A549 (cell line): ENCODE data around the gene CAMKK2. TPM values are rescaled to one million over a fixed set of nuclear protein-coding genes. Genes with fewer than 3 reads are reported as not detected.
"Not testable (repeated sequence)": the region's sequence is repeated elsewhere in the genome, so short reads cannot be mapped to it uniquely, and the experiment has no call there.

Experiments
- ATAC-seq, 2 experiments: fragments of 200-7000 bp in 1 of 2; fragments of >200 bp in 1 of 2; cut with Nextera tagmentation in 1 of 2; cut with Tn5 transposase in 1 of 2; 3 replicates each; pipeline versions ENCODE4 v1.8.0 to v1.9.1; 2018 to 2020; ENCODE audit warnings: mild to moderate bottlenecking in 1 of 2, moderate library complexity in 1 of 2
- CTCF ChIA-PET: fragments of 300-600 bp; sonication (Branson Sonifier 250); formaldehyde crosslinking; extraction: SDS; loops from one replicate; lab custom pipeline; 2021; ENCODE audit warnings: antibody characterized with exemption, inconsistent platforms; lab: Yijun Ruan, JAX
- POLR2A ChIA-PET: fragments of 350-600 bp; formaldehyde crosslinking; extraction: SDS; loops from one replicate; lab custom pipeline; 2021; ENCODE audit warnings: antibody characterized with exemption, inconsistent platforms; lab: Yijun Ruan, JAX
- DNase-seq, 2 experiments: peaks; one replicate each; pipeline versions ENCODE4 v3.0.0 to v3.0.0-alpha.2; 2011 to 2016; ENCODE audit warnings: low read depth in 1 of 2, low spot score in 1 of 2
- FAIRE-seq: peaks from 2 replicates; lab custom pipeline; 2011; peaks lifted over from hg19 to GRCh38; lab: Jason Lieb, UNC
- H3K27ac ChIP-seq, 2 experiments: fragments of >200 bp; sonication (Bioruptor Twin); formaldehyde crosslinking; 3 replicates each; pipeline ENCODE4 v1.5.1; 2016 to 2017
- H3K4me1 ChIP-seq: fragments of >200 bp; sonication (Bioruptor Twin); formaldehyde crosslinking; 3 replicates; pipeline ENCODE4 v1.6.1; 2016
- H3K4me2 ChIP-seq: fragments of >200 bp; sonication (Bioruptor Twin); formaldehyde crosslinking; 3 replicates; pipeline ENCODE4 v1.6.1; 2016
- H3K4me3 ChIP-seq: fragments of >200 bp; sonication (Bioruptor Twin); formaldehyde crosslinking; 3 replicates; pipeline ENCODE4 v1.5.1; 2016
- H3K9me3 ChIP-seq: fragments of >200 bp; sonication (Bioruptor Twin); formaldehyde crosslinking; 3 replicates; pipeline ENCODE4 v1.6.1; 2016
- ATOH8 ChIP-seq: fragments of 250-450 bp; sonication (Bioruptor Pico); IDR thresholded peaks from 2 replicates; pipeline ENCODE4 v1.5.0; 2020; ENCODE audit warnings: low read depth, mild to moderate bottlenecking, moderate library complexity
- BCL3 ChIP-seq: fragments of >200 bp; sonication (Bioruptor Twin); formaldehyde crosslinking; IDR thresholded peaks from 3 replicates; pipeline ENCODE4 v1.6.1; 2016
- CEBPB ChIP-seq, 2 experiments: fragments of >200 bp in 1 of 2; sonication (Bioruptor Twin) in 1 of 2; formaldehyde crosslinking in 1 of 2; IDR thresholded peaks; 2 replicates each; pipeline ENCODE4 v1.6.1; 2012 to 2016
- CHD2 ChIP-seq: fragments of 150-350 bp; IDR thresholded peaks from 2 replicates; pipeline ENCODE4 v1.6.1; 2014; ENCODE audit warnings: low read length; ENCODE audit not compliant: partially characterized antibody
- CTCF ChIP-seq: fragments of >200 bp; sonication (Bioruptor Twin); formaldehyde crosslinking; IDR thresholded peaks from 3 replicates; pipeline ENCODE4 v1.5.1; 2016
- EHF ChIP-seq: fragments of 250-450 bp; sonication (Bioruptor Pico); IDR thresholded peaks from 2 replicates; pipeline ENCODE4 v1.5.0; 2020; ENCODE audit warnings: mild to moderate bottlenecking
- EHMT2 ChIP-seq: fragments of 200-600 bp; sonication (generic); IDR thresholded peaks from 2 replicates; pipeline ENCODE4 v1.6.1; 2016; ENCODE audit warnings: antibody characterized with exemption, low read depth, mild to moderate bottlenecking, moderate library complexity
- ELK1 ChIP-seq: fragments of 150-350 bp; IDR thresholded peaks from 2 replicates; pipeline ENCODE4 v1.6.1; 2014; ENCODE audit warnings: low read depth, mild to moderate bottlenecking, low read length
- EP300 ChIP-seq, 2 experiments: fragments of >200 bp; sonication (Bioruptor Twin); formaldehyde crosslinking; IDR thresholded peaks; 2 replicates in 1 of 2; 3 replicates in 1 of 2; pipeline ENCODE4 v1.6.1; 2016 to 2017
- ESRRA ChIP-seq: fragments of 150-350 bp; IDR thresholded peaks from 2 replicates; pipeline ENCODE4 v1.6.1; 2014; ENCODE audit warnings: mild to moderate bottlenecking, low read length, borderline replicate concordance
- FOSB ChIP-seq: fragments of 250-450 bp; sonication (Bioruptor Pico); IDR thresholded peaks from 2 replicates; pipeline ENCODE4 v1.5.0; 2020; ENCODE audit warnings: mild to moderate bottlenecking, moderate library complexity
- HDAC2 ChIP-seq: fragments of 200-600 bp; sonication (generic); IDR thresholded peaks from 2 replicates; pipeline ENCODE4 v1.6.1; 2016
- HEYL ChIP-seq: fragments of 250-450 bp; sonication (Bioruptor Pico); IDR thresholded peaks from 2 replicates; pipeline ENCODE4 v1.8.0; 2021; ENCODE audit warnings: mild to moderate bottlenecking, moderate library complexity
- HOXA7 ChIP-seq: fragments of 250-450 bp; sonication (Bioruptor Pico); IDR thresholded peaks from 2 replicates; pipeline ENCODE4 v1.5.0; 2020; ENCODE audit warnings: mild to moderate bottlenecking, moderate library complexity
- JUN ChIP-seq, 2 experiments: fragments of >200 bp; sonication (Bioruptor Twin); formaldehyde crosslinking; IDR thresholded peaks; 2 replicates in 1 of 2; 3 replicates in 1 of 2; pipeline ENCODE4 v1.6.1; 2016 to 2017
- JUNB ChIP-seq: fragments of >200 bp; sonication (Bioruptor Twin); formaldehyde crosslinking; IDR thresholded peaks from 2 replicates; pipeline ENCODE4 v1.6.1; 2016
- PBX3 ChIP-seq: IDR thresholded peaks from 2 replicates; pipeline ENCODE4 v1.6.1; 2012
- PHF8 ChIP-seq: fragments of 200-600 bp; sonication (generic); IDR thresholded peaks from 2 replicates; pipeline ENCODE4 v1.6.1; 2016; ENCODE audit warnings: low read depth, mild to moderate bottlenecking, antibody characterized with exemption, moderate library complexity, borderline replicate concordance
- RAD21 ChIP-seq, 2 experiments: fragments of >200 bp in 1 of 2; sonication (Bioruptor Twin) in 1 of 2; formaldehyde crosslinking in 1 of 2; IDR thresholded peaks in 1 of 2; conservative IDR thresholded peaks in 1 of 2; 2 replicates in 1 of 2; 3 replicates in 1 of 2; pipeline ENCODE4 v1.6.1; 2012 to 2018; ENCODE audit warnings: inconsistent platforms in 1 of 2
- RARB ChIP-seq: fragments of 250-450 bp; sonication (Bioruptor Pico); IDR thresholded peaks from 2 replicates; pipeline ENCODE4 v1.8.0; 2021; ENCODE audit warnings: mild to moderate bottlenecking, moderate library complexity
- RCOR1 ChIP-seq: fragments of 150-350 bp; IDR thresholded peaks from 2 replicates; pipeline ENCODE4 v1.6.1; 2014; ENCODE audit warnings: antibody characterized with exemption, low read length, low read depth
- RNF2 ChIP-seq: fragments of 200-600 bp; sonication (generic); IDR thresholded peaks from 2 replicates; pipeline ENCODE4 v1.6.1; 2016; ENCODE audit warnings: low read depth, mild to moderate bottlenecking, antibody characterized with exemption, moderate library complexity, borderline replicate concordance
- USF2 ChIP-seq: fragments of 450-650 bp; IDR thresholded peaks from 2 replicates; pipeline ENCODE4 v1.6.1; 2014; ENCODE audit warnings: antibody characterized with exemption
- ZC3H11A ChIP-seq: fragments of 450-650 bp; IDR thresholded peaks from 2 replicates; pipeline ENCODE4 v1.6.1; 2014; ENCODE audit warnings: antibody characterized with exemption, mild to moderate bottlenecking
- WGBS: methylation state at CpG from one replicate; pipeline ENCODE4 v1.1.6; 2017; ENCODE audit errors: missing lambda C conversion rate; 5-methylcytosine and 5-hydroxymethylcytosine counted together
- polyA plus RNA-seq, 4 experiments: library from polyadenylated mRNA; depleted of rRNA in 3 of 4; stranded (reverse); fragments of >200 nt; fragmentation: RNase III in 1 of 4; extraction: RNeasy Plus Mini Kit Qiagen cat#74134 plus additional on column Dnase treatment in 1 of 4; gene quantifications; 2 replicates in 3 of 4; 3 replicates in 1 of 4; pipeline ENCODE4 v1.2.3, GENCODE V29; 2011 to 2017

CAMKK2 gene
- polyA plus RNA-seq, 2 of the 4 experiments (the other 2 are of a cell fraction): 15.3 to 24.8 TPM

- no peak for TF ChIP-seq RNF2
Observed at GRCh38 chr12:121202407-121203355, 93.8 kb downstream of the CAMKK2 start (continued).

- 75% methylated on average over 6 of the region's 6 CpGs for WGBS
- H3K9me3 ChIP-seq, H3K4me2 ChIP-seq, CTCF ChIA-PET, DNase-seq, POLR2A ChIA-PET, H3K4me3 ChIP-seq, ATAC-seq, H3K4me1 ChIP-seq, H3K27ac ChIP-seq, FAIRE-seq: not testable (repeated sequence)
Observed at GRCh38 chr12:121201140-121201539, 95.4 kb downstream of the CAMKK2 start.

GRCh38 chr12:121198949-121199348, 97.6 kb downstream of the CAMKK2 start:
- Histone ChIP-seq H3K4me2 (no peak overlapping the region), H3K4me1 (no peaks in the 10 kb centered on the region), H3K27ac (no peak overlapping the region), H3K4me3 (no peak overlapping the region), H3K9me3 (no peaks in the 10 kb centered on the region)
- 33% methylated on average over 7 of the region's 7 CpGs for WGBS
- FAIRE-seq: no peak
- no peak for DNase-seq
- POLR2A ChIA-PET: no interaction called here
- TF ChIP-seq PBX3 (no peak), HEYL (CRISPR knock-in tag) (no peak), ATOH8 (CRISPR knock-in tag) (no peak), EP300 (IDR thresholded peaks at IDR 0.05) (no peak), HDAC2 (no peak), PHF8 (no peak), EHF (CRISPR knock-in tag) (no peak), FOSB (CRISPR knock-in tag) (no peak), JUN (IDR thresholded peaks at IDR 0.05) (no peak), RAD21 (conservative IDR thresholded peaks at IDR 0.05 in 1 of 2, IDR thresholded peaks at IDR 0.05 in 1 of 2) (no peak), BCL3 (no peak), EHMT2 (no peak), JUNB (no peak)
- TF ChIP-seq, all 56 proteins: peak for 0
- CTCF ChIA-PET: no interaction called here
- peak in 1 of 2 experiments; percentile 52; a peak in 3 of 6 replicates for ATAC-seq

- DNase-seq (no peak), FAIRE-seq (no peak), ATAC-seq (peak in 1 of 2 experiments; percentile 29; a peak in 1 of 6 replicates)
- no peaks in the 10 kb centered on the region for H3K9me3 ChIP-seq
- H3K4me1 ChIP-seq: no peaks in the 10 kb centered on the region
- H3K27ac ChIP-seq: no peak overlapping the region
- no peak overlapping the region for H3K4me2 ChIP-seq
- no peak overlapping the region for H3K4me3 ChIP-seq
- 55% methylated on average over 6 of the region's 6 CpGs for WGBS
- CTCF ChIA-PET: interaction anchor here (0.8 kb wide), 1 partner anchor 38 kb away, joined by 3 read pairs; no protein-coding TSS in a partner anchor
- POLR2A ChIA-PET: no interaction called here
- TF ChIP-seq CEBPB (IDR thresholded peaks at IDR 0.05): no peak
- no peak for TF ChIP-seq ZC3H11A
- TF ChIP-seq HOXA7 (CRISPR knock-in tag): no peak
- TF ChIP-seq CTCF: no peak
- no peak for TF ChIP-seq HEYL (CRISPR knock-in tag)
- no peak for TF ChIP-seq RARB
- TF ChIP-seq ELK1: no peak
- TF ChIP-seq CHD2: no peak
- no peak for TF ChIP-seq ESRRA
- no peak for TF ChIP-seq USF2
- no peak for TF ChIP-seq RCOR1
- TF ChIP-seq HDAC2: no peak
Observed at GRCh38 chr12:121196902-121197301, 99.6 kb downstream of the CAMKK2 start.
